GM18511 (cell line): ENCODE results near the gene DNAH5.
"Not testable (repeated sequence)": the region's sequence is repeated elsewhere in the genome, so short reads cannot be mapped to it uniquely, and the experiment has no call there.

Experiments used
- ATAC-seq: cut with Tn5 transposase; IDR thresholded peaks from one replicate; pipeline ENCODE4 v1.9.1; 2021; ENCODE audit warnings: mild to moderate bottlenecking, moderate library complexity; ENCODE audit not compliant: unreplicated experiment

The DNAH5 gene

GRCh38 chr5:13859270-13860065, 85.0 kb downstream of the DNAH5 start:
- ATAC-seq, result no peak

GRCh38 chr5:13843175-13843846, 101.2 kb downstream of the DNAH5 start:
- ATAC-seq, result no peak

- no peak for ATAC-seq
These were observed 111.0 kb downstream of the DNAH5 start for GRCh38 chr5:13833440-13833839.

- no peak for ATAC-seq
These were observed 113.1 kb downstream of the DNAH5 start for GRCh38 chr5:13831351-13831750.

- ATAC-seq, result no peak
These were observed 114.0 kb downstream of the DNAH5 start for GRCh38 chr5:13830536-13830935.

- ATAC-seq, result no peak
These were observed 123.1 kb downstream of the DNAH5 start for GRCh38 chr5:13821366-13821765.

GRCh38 chr5:13816126-13816525, 128.4 kb downstream of the DNAH5 start:
- no peak for ATAC-seq

- ATAC-seq, result no peak
These were observed 130.2 kb downstream of the DNAH5 start for GRCh38 chr5:13814301-13814700.

GRCh38 chr5:13809921-13810320, 134.6 kb downstream of the DNAH5 start:
- ATAC-seq, result no peak

- no peak for ATAC-seq
These were observed 140.2 kb downstream of the DNAH5 start for GRCh38 chr5:13804336-13804735.

- not testable (repeated sequence) for ATAC-seq
These were observed 145.9 kb downstream of the DNAH5 start for GRCh38 chr5:13798569-13798968.

GRCh38 chr5:13785781-13786415, 158.6 kb downstream of the DNAH5 start:
- no peak for ATAC-seq

GRCh38 chr5:13783726-13784125, 160.8 kb downstream of the DNAH5 start:
- ATAC-seq, result no peak

- ATAC-seq, result no peak
These were observed 164.4 kb downstream of the DNAH5 start for GRCh38 chr5:13780081-13780480.

GRCh38 chr5:13773649-13774048, 170.8 kb downstream of the DNAH5 start:
- ATAC-seq, result no peak

- ATAC-seq, result no peak
These were observed 173.4 kb downstream of the DNAH5 start for GRCh38 chr5:13771011-13771571.

GRCh38 chr5:13766236-13766635, 178.3 kb downstream of the DNAH5 start:
- ATAC-seq, result no peak

GRCh38 chr5:13763719-13764118, 180.8 kb downstream of the DNAH5 start:
- no peak for ATAC-seq

- ATAC-seq, result no peak
These were observed 194.7 kb downstream of the DNAH5 start for GRCh38 chr5:13749766-13750165.

- no peak for ATAC-seq
These were observed 198.5 kb downstream of the DNAH5 start for GRCh38 chr5:13746026-13746425.

- ATAC-seq, result no peak
These were observed 199.0 kb downstream of the DNAH5 start for GRCh38 chr5:13745508-13745907.

GRCh38 chr5:13740471-13740870, 204.0 kb downstream of the DNAH5 start:
- ATAC-seq, result no peak
